HepG2 (cell line): ENCODE data around the gene CMIP. TPM values are rescaled to one million over a fixed set of nuclear protein-coding genes. Genes with fewer than 3 reads are reported as not detected.

ENCODE experiments used
- ARHGAP35 ChIP-seq: sonication (generic); formaldehyde crosslinking; IDR thresholded peaks from 2 replicates; pipeline ENCODE4 v1.9.0; 2022; ENCODE audit warnings: mild to moderate bottlenecking, inconsistent platforms, moderate library complexity, missing genetic modification reagents, borderline replicate concordance
- HMGXB4 ChIP-seq, 2 experiments: sonication (generic) in 1 of 2; formaldehyde crosslinking in 1 of 2; IDR thresholded peaks; 2 replicates each; pipeline versions ENCODE4 v1.4.0 to v1.6.1; 2018 to 2020; ENCODE audit warnings: missing genetic modification reagents in 2 of 2, borderline replicate concordance in 1 of 2, low read depth in 1 of 2, mild to moderate bottlenecking in 1 of 2, missing biosample characterization in 1 of 2
- PCBP1 ChIP-seq: fragments of 200-400 bp; formaldehyde crosslinking; IDR thresholded peaks from 2 replicates; pipeline ENCODE4 v1.6.1; 2017; ENCODE audit warnings: mild to moderate bottlenecking, low read depth, low read length, borderline replicate concordance
- RXRA ChIP-seq: sonication (generic); formaldehyde crosslinking; IDR thresholded peaks from 2 replicates; pipeline ENCODE4 v1.5.1; 2020; ENCODE audit warnings: missing genetic modification reagents
- SIN3A ChIP-seq: IDR thresholded peaks from 2 replicates; pipeline ENCODE4 v1.6.1; 2011; ENCODE audit warnings: low read depth, mild to moderate bottlenecking, control low read depth, low read length, borderline replicate concordance
- ZNF180 ChIP-seq: sonication (generic); formaldehyde crosslinking; IDR thresholded peaks from 2 replicates; pipeline ENCODE4 v1.4.0; 2020; ENCODE audit warnings: low read depth, missing genetic modification reagents, borderline replicate concordance
- ZNF296 ChIP-seq: sonication (generic); formaldehyde crosslinking; conservative IDR thresholded peaks from 2 replicates; pipeline ENCODE4 v1.5.0; 2020; ENCODE audit warnings: mild to moderate bottlenecking, missing genetic modification reagents
- ZNF354B ChIP-seq: sonication (generic); formaldehyde crosslinking; IDR thresholded peaks from 2 replicates; pipeline ENCODE4 v1.8.0; 2022; ENCODE audit warnings: mild to moderate bottlenecking, missing genetic modification reagents
- ZNF510 ChIP-seq: sonication (generic); formaldehyde crosslinking; IDR thresholded peaks from 2 replicates; pipeline ENCODE4 v1.4.0; 2020; ENCODE audit warnings: low read depth, mild to moderate bottlenecking, missing genetic modification reagents
- ZNF609 ChIP-seq: sonication (generic); formaldehyde crosslinking; IDR thresholded peaks from 2 replicates; pipeline ENCODE4 v1.4.0; 2020; ENCODE audit warnings: mild to moderate bottlenecking, missing genetic modification reagents, borderline replicate concordance
- ZNF720 ChIP-seq: sonication (generic); formaldehyde crosslinking; IDR thresholded peaks from 2 replicates; pipeline ENCODE4 v1.4.0; 2020; ENCODE audit warnings: missing genetic modification reagents
- polyA plus RNA-seq, 8 experiments: library from polyadenylated mRNA; depleted of rRNA in 3 of 8; stranded (reverse) in 7 of 8; unstranded in 1 of 8; fragments of >200 nt; fragmentation: Illumina TruSeq in 4 of 8; extraction: Trizol in 4 of 8; gene quantifications; 2 replicates each; pipeline versions ENCODE4 v1.2.1 to v1.2.3, GENCODE V29; 2011 to 2016; ENCODE audit warnings: low read depth in 4 of 8, missing spikeins in 1 of 8, mixed read lengths in 1 of 8; ENCODE audit not compliant: insufficient read depth in 1 of 8
- total RNA-seq, 5 experiments: library from RNA; depleted of rRNA; stranded (reverse); fragments of >200 nt; fragmentation: Illumina TruSeq; extraction: Trizol; gene quantifications; 2 replicates each; pipeline ENCODE4 v1.2.3, GENCODE V29; 2016; ENCODE audit warnings: low read depth in 1 of 5
- TF ChIP-seq, protein P1 (sequence below): sonication (generic); formaldehyde crosslinking; IDR thresholded peaks from 2 replicates; pipeline ENCODE4; 2020; ENCODE audit warnings: missing genetic modification reagents, mild to moderate bottlenecking, borderline replicate concordance
- TF ChIP-seq, protein P2 (sequence below): sonication (generic); formaldehyde crosslinking; IDR thresholded peaks from 2 replicates; pipeline ENCODE4 v1.5.0; 2020; ENCODE audit warnings: mild to moderate bottlenecking, missing genetic modification reagents

CMIP gene
- total and polyA plus RNA-seq, 2 of the 13 experiments (the other 11 are each of a cell fraction or from before 2014, with no cell fraction given): 10.9 to 18.1 TPM

DNA sequence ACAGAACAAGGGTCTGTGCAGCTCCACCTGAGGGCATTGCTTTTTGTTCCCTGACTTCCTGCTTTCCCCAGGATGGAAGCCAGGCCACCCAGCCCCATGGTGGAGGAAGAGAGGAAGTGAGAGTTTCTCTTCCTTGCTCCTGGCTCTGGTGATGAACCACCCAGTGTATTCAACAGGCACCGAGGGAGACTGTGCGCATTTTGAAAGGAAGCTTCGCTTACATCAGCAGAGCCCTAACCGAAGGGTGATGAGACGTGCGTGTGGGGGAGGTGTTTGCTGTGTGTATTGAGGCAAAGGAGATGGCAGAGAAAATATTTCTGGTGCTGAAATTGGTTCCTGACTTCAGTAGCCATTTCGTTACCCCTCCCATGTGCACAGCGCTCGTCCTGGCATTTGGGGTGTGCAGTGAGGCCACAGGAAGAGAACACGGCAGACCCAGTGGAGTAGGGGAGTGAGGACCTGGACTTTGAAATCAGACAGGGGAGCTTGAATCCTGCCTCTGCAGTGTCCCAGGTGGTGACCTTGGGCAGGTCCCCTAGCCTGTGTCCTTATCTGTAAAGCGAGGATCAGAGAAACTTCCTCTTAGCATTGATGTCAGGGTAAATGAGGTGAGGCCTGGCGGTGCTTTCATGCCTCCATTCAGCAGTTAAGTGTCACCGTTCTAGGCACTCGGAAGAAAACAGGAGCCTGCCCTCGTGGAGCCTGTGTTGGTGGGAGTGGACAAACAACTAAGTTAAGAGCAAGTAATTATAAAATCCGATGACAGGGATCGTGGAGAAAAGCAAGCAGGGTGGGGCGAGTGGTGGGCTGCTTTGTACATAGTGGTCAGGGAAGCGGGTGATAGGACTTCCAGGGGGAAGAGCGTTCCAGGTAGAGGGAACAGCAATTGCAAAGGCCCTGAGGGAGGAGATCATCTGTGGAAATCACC is 7.4 kb downstream of the CMIP start (continued):
- TF ChIP-seq, protein P1, sequence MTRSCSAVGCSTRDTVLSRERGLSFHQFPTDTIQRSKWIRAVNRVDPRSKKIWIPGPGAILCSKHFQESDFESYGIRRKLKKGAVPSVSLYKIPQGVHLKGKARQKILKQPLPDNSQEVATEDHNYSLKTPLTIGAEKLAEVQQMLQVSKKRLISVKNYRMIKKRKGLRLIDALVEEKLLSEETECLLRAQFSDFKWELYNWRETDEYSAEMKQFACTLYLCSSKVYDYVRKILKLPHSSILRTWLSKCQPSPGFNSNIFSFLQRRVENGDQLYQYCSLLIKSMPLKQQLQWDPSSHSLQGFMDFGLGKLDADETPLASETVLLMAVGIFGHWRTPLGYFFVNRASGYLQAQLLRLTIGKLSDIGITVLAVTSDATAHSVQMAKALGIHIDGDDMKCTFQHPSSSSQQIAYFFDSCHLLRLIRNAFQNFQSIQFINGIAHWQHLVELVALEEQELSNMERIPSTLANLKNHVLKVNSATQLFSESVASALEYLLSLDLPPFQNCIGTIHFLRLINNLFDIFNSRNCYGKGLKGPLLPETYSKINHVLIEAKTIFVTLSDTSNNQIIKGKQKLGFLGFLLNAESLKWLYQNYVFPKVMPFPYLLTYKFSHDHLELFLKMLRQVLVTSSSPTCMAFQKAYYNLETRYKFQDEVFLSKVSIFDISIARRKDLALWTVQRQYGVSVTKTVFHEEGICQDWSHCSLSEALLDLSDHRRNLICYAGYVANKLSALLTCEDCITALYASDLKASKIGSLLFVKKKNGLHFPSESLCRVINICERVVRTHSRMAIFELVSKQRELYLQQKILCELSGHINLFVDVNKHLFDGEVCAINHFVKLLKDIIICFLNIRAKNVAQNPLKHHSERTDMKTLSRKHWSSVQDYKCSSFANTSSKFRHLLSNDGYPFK (CRISPR knock-in tag): peak; percentile 82; the same call in 1 of the 2 replicates
- TF ChIP-seq, protein P2, sequence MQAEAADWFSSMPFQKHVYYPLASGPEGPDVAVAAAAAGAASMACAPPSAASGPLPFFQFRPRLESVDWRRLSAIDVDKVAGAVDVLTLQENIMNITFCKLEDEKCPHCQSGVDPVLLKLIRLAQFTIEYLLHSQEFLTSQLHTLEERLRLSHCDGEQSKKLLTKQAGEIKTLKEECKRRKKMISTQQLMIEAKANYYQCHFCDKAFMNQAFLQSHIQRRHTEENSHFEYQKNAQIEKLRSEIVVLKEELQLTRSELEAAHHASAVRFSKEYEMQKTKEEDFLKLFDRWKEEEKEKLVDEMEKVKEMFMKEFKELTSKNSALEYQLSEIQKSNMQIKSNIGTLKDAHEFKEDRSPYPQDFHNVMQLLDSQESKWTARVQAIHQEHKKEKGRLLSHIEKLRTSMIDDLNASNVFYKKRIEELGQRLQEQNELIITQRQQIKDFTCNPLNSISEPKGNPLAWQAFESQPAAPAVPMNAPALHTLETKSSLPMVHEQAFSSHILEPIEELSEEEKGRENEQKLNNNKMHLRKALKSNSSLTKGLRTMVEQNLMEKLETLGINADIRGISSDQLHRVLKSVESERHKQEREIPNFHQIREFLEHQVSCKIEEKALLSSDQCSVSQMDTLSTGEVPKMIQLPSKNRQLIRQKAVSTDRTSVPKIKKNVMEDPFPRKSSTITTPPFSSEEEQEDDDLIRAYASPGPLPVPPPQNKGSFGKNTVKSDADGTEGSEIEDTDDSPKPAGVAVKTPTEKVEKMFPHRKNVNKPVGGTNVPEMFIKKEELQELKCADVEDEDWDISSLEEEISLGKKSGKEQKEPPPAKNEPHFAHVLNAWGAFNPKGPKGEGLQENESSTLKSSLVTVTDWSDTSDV: no peak
- TF ChIP-seq ZNF609 (peak; percentile 95; the same call in 1 of the 2 replicates), ZNF510 (CRISPR knock-in tag) (no peak; the same call in 1 of the 2 replicates), ZNF720 (CRISPR knock-in tag) (no peak), HMGXB4 (CRISPR knock-in tag; IDR thresholded peaks at IDR 0.05; ENCODE audit: borderline replicate concordance in 1 of 2, low read depth in 1 of 2) (peak; percentile 34 to 83; a peak in 3 of 4 replicates), RXRA (CRISPR knock-in tag) (peak; percentile 99), ZNF354B (CRISPR knock-in tag) (no peak), PCBP1 (no peak), ZNF296 (CRISPR knock-in tag) (peak; percentile 71; the same call in 1 of the 2 replicates), ARHGAP35 (CRISPR knock-in tag) (no peak; the same call in 1 of the 2 replicates), ZNF180 (CRISPR knock-in tag) (no peak), SIN3A (peak; percentile 81)
